Smooth muscle cell of the coronary artery (primary cell): ENCODE data around the gene TFEC. TPM values are rescaled to one million over a fixed set of nuclear protein-coding genes. Genes with fewer than 3 reads are reported as not detected.

Experiments used
- total RNA-seq: library from RNA; depleted of rRNA; stranded (reverse); fragments of >200 nt; gene quantifications from 2 replicates; pipeline ENCODE4 v1.2.3, GENCODE V29; 2014; ENCODE audit warnings: low replicate concordance

TFEC gene
- under 0.01 and 0.12 TPM in 2 replicates for total RNA-seq

GRCh38 chr7:116030651-116031276, at the start of gene TFEC:
Gene TFEC, minus strand, starts transcription at chr7:116030763. Its CDS starts 46,322 bp downstream, at chr7:115984441.

Other genes with a start within 250 kb of the TFEC start
- 4.0 and 81.0 TPM in 2 replicates for gene TES, start 179.8 kb upstream of the TFEC start, total RNA-seq